Stimulated activated CD8-positive, alpha-beta memory T cell treated with anti-CD3 and anti-CD28 coated beads, Interleukin-2, amount 100 ng/mL, for 48 hours (primary cell): Measurements from ENCODE around the gene HIP1.
A peak's percentile ranks its signal among the peaks of the same experiment; 100 is the strongest.
"Not testable (repeated sequence)": the region's sequence is repeated elsewhere in the genome, so short reads cannot be mapped to it uniquely, and the experiment has no call there.

Experiments used
- DNase-seq, 2 donors: peaks; one replicate each; pipeline ENCODE4 v3.0.0-alpha.2; 2020; ENCODE audit warnings: low read depth in 2 of 2

Gene HIP1

GRCh38 chr7:75616421-75617167, 122.1 kb downstream of the HIP1 start:
- DNase-seq = no peak

DNA sequence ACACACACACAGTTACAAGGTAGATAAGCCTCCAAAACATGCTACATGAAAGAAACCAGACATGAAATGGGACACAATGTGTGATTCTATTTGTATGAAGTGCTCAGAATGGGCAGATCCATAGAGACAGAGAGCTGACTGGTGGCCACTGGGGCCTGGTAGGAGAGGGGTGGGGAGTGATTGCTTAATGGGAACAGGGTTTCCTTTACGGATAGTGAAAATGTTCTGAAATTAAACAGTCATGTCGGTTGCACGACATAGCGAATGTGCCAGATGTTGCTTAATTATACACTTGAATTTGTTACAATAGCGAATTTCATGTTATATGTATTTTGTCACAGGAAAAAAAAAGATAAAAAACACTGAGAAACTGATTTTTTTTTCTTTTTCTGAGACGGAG, 124.3 kb downstream of the HIP1 start:
- no peak for DNase-seq

GRCh38 chr7:75613351-75613750, 125.4 kb downstream of the HIP1 start:
- no peak for DNase-seq

GRCh38 chr7:75611557-75612178, 127.1 kb downstream of the HIP1 start:
- no peak for DNase-seq

- not testable (repeated sequence) for DNase-seq
Observed at GRCh38 chr7:75609416-75609815, 129.3 kb downstream of the HIP1 start.

- DNase-seq = no peak
Observed at GRCh38 chr7:75608451-75609122, 130.2 kb downstream of the HIP1 start.

DNA sequence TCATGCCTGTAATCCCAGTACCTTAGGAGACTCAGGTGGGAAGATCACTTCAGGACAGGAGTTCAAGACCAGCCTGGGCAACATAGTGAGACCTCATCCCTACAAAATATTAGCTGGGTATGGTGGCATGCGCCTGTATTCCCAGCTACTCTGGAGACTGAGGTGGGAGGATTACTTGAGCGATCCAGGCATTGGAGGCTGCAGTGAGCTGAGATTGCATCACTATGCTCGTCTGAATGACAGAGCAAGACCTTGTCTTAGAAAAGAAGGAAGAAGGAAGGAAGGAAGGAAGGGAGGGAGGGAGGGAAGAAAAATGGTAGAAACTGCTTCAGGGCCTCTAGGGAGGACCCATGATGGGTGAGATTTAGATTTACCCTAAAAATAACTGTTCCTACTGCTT, 134.3 kb downstream of the HIP1 start:
- no peak for DNase-seq

DNA sequence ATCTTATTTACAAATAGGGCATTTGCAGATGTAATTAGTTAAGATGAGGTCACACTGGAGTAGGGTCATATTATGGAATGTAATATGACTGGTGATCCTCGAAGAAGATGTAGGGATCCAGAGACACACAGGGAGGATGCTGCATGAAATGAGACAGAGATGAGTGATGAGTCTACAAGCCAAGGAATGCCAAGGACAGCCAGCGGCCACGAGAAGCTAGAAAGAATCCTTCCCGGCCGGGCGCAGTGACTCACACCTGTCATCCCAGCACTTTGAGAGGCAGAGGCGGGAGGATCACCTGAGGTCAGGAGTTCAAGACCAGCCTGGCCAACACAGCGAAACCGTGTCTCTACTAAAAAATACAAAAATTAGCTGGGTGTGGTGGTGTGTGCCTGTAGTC, 135.9 kb downstream of the HIP1 start:
- DNase-seq = not testable (repeated sequence)

- no peak for DNase-seq
Observed at GRCh38 chr7:75601539-75601938, 137.2 kb downstream of the HIP1 start.

DNA sequence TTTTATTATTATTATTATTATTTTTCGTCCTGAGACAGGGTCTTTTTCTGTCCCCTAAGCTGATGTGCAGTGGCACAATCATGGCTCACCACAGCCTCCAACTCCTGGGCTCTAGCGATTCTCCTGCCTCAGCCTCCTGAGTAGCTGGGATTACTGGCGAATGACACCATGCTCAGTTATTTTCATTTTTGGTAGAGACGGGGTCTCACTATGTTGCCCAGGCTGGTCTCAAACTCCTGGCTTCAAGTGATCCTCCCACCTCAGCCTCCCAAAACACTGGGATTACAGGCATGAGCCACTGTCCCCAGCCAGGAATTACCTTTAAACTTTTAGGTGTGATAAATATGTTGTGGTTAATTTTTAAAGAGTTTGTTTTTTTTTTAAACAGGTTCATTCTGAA, 138.0 kb downstream of the HIP1 start:
- DNase-seq = not testable (repeated sequence)

GRCh38 chr7:75599244-75599781, 139.4 kb downstream of the HIP1 start:
- DNase-seq = no peak

DNA sequence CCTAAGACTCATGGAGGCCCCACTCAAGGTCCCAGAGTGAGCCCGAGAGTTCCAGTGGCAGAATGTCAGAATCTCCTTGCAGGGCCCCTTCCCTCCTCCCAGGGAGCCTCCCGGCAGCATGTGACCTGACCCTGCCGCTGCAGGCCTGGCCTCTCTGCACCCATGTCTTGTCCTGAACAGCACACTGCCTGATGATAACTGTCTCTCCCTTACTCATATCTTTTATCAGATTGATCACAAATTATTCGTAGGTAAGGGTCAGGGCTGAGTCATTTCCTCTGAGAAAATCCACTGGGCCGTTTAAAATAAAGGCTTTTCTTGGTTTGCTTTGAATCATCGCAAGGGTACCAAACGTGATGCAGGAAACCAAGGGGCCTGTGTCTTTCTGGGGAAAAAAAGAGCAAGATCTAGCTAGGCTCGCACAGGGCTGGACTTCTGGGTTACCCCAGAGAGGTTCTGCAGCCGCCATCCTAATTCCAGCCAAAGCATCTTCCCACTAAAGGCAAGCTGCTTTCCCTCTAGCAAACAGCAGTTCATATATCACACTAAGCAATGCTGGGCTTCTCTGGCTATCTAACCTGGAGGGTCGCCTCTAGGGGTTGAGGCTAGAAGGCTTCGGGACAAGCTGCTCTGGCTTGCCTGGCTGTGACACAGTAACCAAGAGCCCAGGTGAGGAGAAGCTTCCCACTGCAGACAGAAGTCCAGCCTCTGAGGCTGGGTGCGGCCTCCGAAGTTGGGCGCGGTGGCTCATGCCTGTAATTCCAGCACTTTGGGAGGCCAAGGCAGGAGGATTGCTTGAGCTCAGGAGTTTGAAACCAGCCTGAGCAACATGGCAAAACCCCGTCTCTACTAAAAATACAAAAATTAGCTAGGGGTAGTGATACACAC, 141.8 kb downstream of the HIP1 start:
- peak in 1 of 2 donors; percentile 8 for DNase-seq

DNA sequence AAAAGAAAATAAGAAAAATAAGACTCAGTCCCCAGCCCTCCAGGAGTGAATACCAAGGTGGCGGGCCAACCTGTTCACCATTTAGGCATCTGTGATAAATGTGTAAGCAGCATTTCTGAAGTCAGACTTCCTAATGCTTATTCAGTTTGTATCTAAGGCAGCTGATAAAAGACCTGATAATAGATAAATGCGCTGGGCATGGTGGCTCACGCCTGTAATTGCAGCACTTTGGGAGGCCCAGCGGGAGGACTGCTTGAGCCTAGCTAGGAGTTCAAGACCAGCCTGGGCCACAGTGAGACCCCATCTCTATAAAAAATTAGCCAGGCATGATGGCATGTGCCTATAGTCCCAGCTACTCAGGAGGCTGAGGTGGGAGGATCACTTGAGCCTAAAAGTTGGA, 143.0 kb downstream of the HIP1 start:
- no peak for DNase-seq

DNA sequence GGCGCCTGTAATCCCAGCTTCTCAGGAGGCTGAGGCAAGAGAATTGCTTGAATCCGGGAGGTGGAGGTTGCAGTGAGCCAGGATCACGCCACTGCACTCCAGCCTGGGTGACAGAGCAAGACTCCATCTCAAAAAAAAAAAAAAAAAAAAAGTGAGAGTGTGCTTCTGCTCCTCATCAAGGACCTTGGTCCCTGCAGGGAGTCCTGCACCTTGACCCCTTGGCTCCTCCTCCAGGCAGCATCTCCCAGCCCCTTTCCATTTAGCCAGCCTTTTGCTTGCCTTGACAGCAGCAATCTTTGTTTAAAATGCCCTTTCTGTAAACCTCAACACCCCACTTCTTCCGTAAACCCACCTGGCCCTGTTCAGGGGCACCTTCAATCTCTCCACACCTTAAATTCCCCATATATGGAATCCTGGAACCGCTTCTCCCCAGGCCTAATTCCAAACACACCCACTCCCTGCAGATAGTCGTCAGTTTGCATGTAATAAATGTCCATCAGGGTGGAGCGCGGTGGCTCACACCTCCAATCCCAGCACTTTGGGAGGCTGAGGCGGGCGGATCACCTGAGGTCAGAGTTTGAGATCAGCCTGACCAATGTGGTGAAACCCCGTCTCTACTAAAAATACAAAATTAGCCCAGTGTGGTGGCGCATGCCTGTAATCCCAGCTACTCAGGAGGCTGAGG, 145.1 kb downstream of the HIP1 start:
- not testable (repeated sequence) for DNase-seq

GRCh38 chr7:75591467-75592255, 147.1 kb downstream of the HIP1 start:
- DNase-seq = no peak

- no peak for DNase-seq
Observed at GRCh38 chr7:75590373-75591005, 148.3 kb downstream of the HIP1 start.

DNA sequence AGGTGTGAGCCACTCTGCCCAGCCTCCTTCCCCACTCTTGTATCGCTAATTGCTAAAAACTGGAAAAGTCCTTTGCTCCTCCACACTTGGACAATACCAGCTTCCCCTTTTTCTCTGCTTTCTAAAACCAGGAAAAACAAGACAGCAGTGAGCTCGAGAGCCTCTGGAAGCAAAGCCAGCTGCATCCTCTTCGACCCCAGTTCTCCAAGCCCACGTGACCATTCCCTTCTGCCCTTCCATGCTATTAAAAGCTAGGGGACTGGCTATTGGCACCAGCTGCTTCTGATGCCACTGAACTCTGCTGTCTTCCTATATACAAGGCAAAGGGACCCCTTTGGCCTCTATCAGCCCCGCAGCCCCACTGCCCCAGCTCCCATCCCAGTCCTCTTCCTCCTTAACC, 154.4 kb downstream of the HIP1 start:
- DNase-seq = no peak

- DNase-seq = no peak
Observed at GRCh38 chr7:75583255-75583654, 155.5 kb downstream of the HIP1 start.

- DNase-seq = no peak
Observed at GRCh38 chr7:75579899-75580298, 158.8 kb downstream of the HIP1 start.

DNA sequence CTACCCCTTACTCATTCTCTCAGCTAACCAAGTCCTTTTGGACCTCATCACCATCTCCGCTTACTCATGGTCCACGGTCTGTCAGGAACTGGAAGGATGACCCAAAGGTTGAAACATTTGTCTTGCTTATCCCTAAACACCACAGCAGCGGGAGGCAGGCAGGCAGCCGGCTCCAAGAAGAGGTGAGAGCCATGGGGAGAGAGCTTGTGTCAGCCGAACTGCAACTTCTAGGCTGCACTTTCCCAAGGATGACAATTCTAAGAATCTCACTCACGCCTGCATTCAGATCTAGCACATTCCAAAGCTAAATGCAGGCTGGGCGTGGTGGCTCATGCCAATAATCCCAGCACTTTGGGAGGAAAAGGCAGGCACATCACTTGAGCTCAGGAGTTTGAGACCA, 160.7 kb downstream of the HIP1 start:
- no peak for DNase-seq
